ENCODE data around the gene GRAMD1B.

The GRAMD1B gene

GRCh38 chr11:123587559-123587958 is 157.5 kb downstream of the GRAMD1B start:
- ChIA-PET CTCF (interaction anchor here (0.6 to 16.7 kb wide), 3 partner anchors 8 to 121 kb away, joined by 3 to 271 read pairs (median 42); no protein-coding TSS in a partner anchor), POLR2A (no interaction called here)
- no peak overlapping the region for H3K4me3 ChIP-seq (ENCODE audit: low read depth, low read length)
- DNase-seq (ENCODE audit: low read depth, low spot score), result no peak
- no peak for TF ChIP-seq CTCF (IDR thresholded peaks at IDR 0.05; ENCODE audit: insufficient read depth, low read length, missing control alignments)

- no peak overlapping the region for H3K4me3 ChIP-seq (ENCODE audit: low read depth, low read length)
- DNase-seq (ENCODE audit: low read depth, low spot score), result no peak
- CTCF ChIA-PET, result interaction anchor here (0.6 to 16.7 kb wide), 5 partner anchors 8 to 120 kb away, joined by 3 to 271 read pairs (median 41); no protein-coding TSS in a partner anchor
- TF ChIP-seq CTCF (IDR thresholded peaks at IDR 0.05; ENCODE audit: insufficient read depth, low read length, missing control alignments), result no peak
- POLR2A ChIA-PET, result no interaction called here
Observed at GRCh38 chr11:123588117-123588863, 158.2 kb downstream of the GRAMD1B start.

GRCh38 chr11:123588864-123589262 is 158.8 kb downstream of the GRAMD1B start:
- no peak for DNase-seq (ENCODE audit: low read depth, low spot score)
- no peak for TF ChIP-seq CTCF (IDR thresholded peaks at IDR 0.05; ENCODE audit: insufficient read depth, low read length, missing control alignments)
- POLR2A ChIA-PET, result no interaction called here
- CTCF ChIA-PET, result interaction anchor here (3.8 to 4.5 kb wide), 3 partner anchors 8 to 119 kb away, joined by 18 to 42 read pairs (median 41); no protein-coding TSS in a partner anchor
- no peak overlapping the region for H3K4me3 ChIP-seq (ENCODE audit: low read depth, low read length)

- H3K4me3 ChIP-seq (ENCODE audit: low read depth, low read length), result no peak overlapping the region
- ChIA-PET POLR2A (no interaction called here), CTCF (interaction anchor here (0.7 to 3.8 kb wide), 5 partner anchors 10 to 121 kb away, joined by 3 to 41 read pairs (median 17); no protein-coding TSS in a partner anchor)
- DNase-seq (ENCODE audit: low read depth, low spot score), result no peak
- no peak for TF ChIP-seq CTCF (IDR thresholded peaks at IDR 0.05; ENCODE audit: insufficient read depth, low read length, missing control alignments)
Observed at GRCh38 chr11:123590296-123590912, 160.3 kb downstream of the GRAMD1B start.

GRCh38 chr11:123593570-123593969 is 163.5 kb downstream of the GRAMD1B start:
- ChIA-PET POLR2A (no interaction called here), CTCF (interaction anchor here (0.8 to 0.9 kb wide), 3 partner anchors 11 to 14 kb away, joined by 3 to 4 read pairs (median 3); no protein-coding TSS in a partner anchor)
- no peak overlapping the region for H3K4me3 ChIP-seq (ENCODE audit: low read depth, low read length)
- no peak for DNase-seq (ENCODE audit: low read depth, low spot score)
- no peak for TF ChIP-seq CTCF (IDR thresholded peaks at IDR 0.05; ENCODE audit: insufficient read depth, low read length, missing control alignments)

Data from AG04449 (cell line).